Embryonic facial prominence (tissue), 1 donor: ENCODE results near the gene CAPG.
"Not testable (repeated sequence)": the region's sequence is repeated elsewhere in the genome, so short reads cannot be mapped to it uniquely, and the experiment has no call there.

Experiments
- DNase-seq: peaks from one replicate; pipeline ENCODE4 v3.0.0-alpha.2; 2016; ENCODE audit errors: extremely low spot score

Gene CAPG

DNA sequence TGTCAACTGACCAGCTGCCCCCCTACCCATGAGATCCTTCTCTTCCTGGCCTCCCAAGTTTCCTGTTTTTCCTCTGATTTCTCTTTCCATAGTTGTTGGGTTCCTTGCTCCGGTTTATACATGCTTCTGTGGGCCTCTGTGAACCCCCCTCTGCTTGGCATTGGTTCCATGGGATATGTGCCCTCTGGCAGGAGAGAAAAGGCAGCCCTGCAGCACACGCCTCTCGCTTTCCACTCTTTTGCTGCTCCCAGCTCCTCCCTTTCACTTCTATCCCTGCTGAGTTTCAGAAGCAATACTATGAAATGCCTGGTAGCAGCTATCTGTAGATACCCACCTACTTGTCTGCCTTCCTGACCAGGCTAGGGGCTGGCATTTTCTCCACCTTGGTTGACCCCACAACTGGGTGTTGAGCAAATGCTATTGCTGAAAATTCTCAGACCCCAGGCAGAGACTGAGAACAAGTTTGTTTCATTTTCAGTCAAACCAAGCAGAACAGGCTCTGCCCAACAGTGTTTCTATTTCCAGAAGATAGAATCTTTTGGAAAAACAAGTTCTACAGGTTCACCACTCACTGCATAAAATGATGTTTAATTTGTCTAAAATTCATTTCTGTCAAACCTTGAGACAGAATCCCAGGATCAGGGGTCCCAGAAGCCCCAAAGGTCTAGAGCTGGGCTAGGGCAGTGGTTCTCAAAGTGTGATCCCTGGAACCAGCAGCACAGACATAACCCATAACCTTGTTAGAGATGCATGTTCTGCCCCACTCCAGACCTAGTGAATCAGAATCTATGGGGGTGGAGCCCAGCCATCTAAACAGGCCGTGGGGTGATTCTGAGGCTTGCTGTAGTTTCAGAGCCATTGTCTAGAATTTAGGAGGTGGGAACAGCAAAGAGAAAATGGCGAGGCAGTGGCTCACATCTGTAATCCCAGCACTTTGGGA lies 13.4 kb downstream of the CAPG start:
- DNase-seq = no peak

DNA sequence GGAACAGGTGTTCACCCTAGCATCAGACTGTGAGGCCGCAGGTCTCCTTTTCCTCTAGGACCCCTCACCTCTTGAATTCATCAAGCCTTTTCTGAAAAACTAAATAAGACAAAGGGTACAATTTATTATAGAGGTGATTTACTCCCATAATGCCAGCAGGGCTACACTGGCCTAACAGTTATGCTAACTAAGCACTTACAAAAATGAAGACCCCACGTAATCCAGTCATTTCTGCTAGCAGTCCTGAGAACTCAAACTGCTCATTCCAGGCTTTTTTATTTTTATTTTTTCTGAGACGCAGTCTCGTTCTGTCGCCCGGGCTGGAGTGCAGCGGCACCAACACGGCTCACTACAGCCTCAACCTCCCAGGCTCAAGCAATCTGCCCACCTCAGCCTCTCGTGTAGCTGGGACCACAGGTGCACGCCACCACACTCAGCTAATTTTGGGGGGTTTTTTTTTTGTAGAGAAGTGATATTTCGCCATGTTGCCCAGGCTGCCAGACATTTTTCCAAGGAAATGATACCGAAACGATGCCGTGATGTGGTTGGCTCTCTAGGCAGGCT lies 14.2 kb downstream of the CAPG start:
- DNase-seq = no peak

DNA sequence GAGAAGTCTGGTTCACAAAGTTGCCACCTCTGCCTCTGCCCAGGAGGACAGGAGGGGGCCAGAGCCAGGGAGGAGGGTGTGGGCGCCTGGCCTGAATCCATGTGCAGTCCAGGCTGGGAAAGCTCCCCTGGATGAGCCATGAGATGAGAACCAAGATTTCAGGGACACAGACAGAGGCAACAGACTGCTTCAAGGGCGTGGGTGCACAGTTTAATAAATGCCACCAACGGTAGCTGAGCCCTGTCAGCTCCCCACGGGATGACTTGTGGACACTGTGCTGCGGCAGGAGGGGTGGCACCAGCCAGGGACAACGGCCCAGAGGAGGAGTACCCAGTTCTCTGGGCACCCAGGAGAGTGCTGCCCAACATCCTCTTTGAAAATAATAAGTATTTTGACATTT lies 15.2 kb downstream of the CAPG start:
- no peak for DNase-seq

DNA sequence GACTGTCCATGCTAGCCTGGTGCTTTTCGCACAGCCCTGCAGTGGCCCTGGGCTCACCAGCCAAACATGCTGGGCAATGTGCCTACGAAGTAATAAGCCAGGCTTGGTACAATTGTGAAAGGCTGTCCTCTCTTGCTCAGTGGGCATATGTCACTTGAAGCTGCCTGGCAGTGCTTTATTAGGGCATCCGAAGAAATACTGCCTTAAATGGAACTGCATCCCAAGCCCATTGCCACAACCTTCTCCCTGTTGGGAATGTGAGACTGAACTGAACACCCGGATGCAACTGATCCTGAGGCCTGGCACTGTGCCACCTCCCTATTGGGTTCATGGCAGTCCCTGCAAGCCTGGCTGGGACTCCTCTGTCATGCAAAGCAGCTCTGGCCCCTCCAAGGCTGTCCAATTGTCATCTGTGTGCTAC lies 15.9 kb downstream of the CAPG start:
- no peak for DNase-seq

DNA sequence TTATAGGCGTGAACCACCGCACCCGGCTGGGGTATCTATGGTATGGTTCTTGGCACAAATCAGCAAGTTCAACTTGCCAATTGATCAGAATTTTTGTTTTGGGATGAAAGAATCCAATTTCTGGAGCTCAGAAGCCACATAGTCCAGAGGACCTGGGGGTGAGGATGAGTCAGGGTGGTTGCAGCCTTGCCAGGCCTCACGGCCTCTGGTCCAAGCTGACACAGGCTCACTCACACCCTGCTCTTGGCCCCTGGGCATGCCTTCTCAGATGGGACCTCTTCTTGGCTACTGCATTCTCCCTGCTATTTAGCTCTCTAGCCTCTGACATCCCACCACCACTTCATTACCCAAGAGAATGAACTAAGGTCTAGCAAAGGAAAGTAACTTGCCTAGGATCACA lies 16.3 kb downstream of the CAPG start:
- no peak for DNase-seq

DNA sequence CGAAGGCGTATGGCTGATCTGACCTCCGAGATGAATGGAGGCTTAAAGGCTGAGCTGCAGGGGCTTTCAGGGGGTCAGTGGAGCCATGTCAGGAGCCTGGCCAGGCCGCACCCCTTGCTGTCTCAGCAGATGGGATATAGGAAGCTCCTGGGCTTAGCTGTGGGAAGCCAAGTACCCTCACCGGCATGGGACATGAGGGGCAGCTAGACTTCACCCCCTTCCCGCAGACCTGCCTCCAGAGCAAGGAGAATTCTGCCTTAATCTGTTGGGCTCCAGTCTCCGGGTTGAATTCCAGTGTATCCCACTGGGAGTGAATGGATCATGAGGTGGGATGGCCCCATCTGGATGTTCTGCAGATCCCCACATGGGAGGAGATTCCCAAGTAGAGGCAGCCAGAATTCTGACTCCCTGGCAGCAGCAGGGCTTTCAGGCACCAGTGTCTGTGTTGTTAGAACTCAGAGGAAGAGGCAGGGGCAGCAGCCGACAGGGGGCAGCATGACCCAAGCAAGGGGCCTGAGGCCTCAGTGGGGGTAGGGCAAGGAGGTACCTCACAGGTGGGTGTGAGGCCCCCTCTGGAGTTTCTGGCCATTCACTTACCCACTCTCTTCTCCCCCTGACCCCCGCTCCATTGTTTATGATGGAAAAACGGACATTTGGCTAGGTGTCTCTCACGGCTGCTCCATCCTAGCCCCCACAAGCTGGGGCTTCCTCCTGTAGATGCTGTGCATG lies 19.1 kb downstream of the CAPG start:
- no peak for DNase-seq

DNA sequence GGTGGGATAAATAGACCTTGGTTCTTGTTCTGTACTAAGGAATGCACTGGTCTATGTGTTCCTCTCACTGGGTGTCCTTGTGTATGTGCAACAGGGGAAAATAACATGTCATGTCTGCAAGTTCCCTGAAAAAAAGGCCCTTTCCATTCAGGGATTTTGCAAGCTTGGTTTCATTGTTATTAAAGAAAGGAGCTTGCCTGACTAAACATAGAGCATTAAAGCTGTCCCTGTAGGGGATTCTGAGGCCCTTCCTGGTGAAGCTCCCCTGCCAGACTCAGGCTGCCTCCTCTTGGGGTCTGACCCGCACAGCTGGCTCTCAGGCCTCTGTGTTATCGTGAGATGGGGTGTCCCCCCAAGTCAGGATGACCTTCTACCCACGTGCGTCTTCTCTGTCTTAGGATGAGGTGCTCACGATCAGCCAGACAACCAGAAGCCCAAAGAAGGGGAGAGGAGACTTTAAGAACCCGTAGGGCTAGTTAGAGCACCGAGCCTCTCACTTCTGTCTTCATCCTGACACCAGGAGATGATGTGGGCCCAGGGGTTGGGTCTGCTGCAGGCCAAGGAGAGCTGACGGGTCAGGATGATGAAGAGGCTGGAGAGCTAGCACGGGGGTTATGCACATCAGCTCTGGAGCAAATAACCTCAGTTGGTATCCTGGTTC lies 21.2 kb downstream of the CAPG start:
- DNase-seq = no peak

DNA sequence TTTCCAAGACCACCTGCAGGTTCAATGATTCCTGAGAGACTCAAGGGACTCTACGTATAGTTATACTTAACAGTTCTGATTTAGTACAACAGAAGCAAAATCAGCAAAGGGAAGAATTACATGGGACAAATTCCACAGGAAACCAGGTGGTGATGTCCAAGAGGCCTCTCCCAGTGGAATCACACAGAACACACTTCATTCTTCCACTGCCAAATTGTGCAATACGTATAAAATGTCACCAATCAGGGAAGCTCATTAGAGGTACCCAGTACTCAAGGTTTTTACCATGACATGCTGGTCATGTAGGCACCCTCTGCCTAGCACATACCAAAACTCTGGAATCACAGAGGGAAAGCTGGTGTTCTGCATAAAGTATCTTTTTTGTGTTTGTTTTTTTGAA lies 22.4 kb downstream of the CAPG start:
- no peak for DNase-seq

DNA sequence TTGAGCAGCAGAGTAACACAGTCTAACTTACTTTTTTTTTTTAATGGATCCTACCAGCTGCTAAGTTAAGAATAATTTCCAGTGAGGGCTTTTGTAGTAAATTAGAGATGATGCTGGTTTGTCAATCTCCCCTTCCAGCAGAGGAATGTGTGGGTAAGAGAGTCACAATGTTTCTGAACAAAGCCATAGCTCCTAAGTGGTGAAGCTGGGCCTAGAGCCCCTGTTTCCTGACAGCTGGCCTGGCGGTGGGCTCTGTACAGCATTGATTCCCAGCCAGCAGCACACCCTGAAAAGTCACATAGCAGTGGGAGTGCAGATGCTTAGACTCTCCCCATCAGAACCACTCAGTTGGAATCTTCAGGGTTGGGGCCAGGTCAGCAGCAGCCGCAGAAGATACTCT lies 24.4 kb downstream of the CAPG start:
- no peak for DNase-seq

DNA sequence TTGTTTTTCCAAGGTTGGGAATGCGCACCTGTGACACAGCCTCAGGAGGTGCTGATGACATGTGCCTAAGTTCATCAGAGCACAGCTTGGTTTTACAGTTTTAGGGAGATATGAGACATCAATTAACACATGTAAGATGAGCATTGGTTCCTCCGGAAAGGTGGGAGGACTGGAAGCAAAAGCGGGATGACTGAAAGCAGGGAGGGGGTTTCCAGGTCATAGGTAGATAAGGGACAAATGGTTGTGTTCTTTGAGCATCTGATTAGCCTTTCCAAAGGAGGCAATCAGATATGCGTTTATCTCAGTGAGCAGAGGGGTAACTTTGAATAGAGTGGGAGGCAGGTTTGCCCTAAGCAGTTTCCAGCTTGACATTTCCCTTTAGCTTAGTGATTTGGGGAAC lies 26.3 kb downstream of the CAPG start:
- DNase-seq = no peak

DNA sequence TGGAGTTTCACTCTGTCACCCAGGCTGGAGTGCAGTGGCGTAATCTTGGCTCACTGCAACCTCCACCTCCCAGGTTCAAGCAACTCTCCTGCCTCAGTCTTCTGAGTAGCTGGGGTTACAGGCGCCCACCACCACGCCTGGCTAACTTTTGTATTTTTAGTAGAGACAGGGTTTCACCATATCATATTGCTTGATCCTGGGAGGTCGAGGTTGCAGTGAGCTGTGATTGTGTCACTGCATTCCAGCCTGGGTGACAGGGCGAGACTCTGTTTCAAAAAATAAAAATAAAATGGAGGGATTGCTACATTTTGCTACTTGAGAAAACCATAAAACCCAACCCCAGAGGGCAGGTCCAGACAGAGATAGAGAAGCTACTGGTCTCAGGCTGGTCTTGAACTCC lies 27.0 kb downstream of the CAPG start:
- not testable (repeated sequence) for DNase-seq

DNA sequence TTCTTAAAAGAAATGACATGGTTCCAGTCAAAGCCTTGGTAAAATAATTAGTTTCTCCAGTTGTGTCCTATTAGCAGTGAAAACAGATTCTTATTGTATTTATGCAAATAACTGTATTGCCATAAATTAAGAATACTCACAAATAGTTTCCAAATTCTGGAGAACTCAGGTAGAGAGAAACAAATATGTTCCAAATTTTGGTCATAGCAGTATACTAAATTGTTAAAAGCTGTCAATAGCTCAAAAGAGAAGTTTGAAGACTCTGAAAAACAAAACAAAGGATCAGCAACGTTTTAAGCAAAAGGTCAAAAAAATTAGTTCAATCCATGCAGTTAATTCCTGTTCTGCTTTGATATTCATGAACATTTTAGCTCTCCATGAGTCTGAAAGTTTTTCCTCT lies 30.1 kb downstream of the CAPG start:
- no peak for DNase-seq

DNA sequence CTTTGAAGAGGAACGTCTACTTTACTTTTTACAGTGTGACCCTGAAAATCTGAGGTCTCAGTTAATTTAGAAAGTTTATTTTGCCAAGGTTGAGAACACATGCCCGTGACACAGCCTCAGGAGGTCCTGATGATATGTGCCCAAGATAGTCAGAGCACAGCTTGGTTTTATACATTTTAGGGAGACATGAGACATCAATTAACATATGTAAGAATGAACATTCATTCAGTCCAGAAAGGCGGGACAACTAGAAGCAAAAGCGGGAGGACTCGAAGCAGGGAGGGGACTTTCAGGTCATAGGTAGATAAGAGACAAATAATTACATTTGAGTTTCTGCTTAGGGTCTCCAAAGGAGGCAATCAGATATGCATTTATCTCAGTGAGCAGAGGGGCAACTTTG lies 31.9 kb downstream of the CAPG start:
- no peak for DNase-seq

DNA sequence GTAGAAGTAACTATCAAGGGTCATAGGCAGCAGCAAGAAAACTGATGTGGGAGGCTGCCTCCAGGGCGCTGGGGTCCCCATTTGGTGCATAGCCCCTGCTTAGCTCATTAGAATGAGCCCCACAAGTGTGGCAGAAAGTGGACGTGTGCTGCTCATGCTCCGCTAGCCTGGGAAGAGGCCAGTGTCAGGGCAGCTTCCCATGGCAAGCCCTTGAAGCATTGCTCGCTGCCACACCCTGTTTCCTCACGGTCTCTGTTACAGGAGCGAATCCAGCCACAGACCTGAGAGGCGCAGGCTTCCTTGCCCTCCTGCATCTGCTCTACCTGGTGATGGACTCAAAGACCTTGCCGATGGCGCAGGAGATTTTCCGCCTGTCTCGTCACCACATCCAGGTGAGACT lies 33.1 kb downstream of the CAPG start:
- DNase-seq = no peak

DNA sequence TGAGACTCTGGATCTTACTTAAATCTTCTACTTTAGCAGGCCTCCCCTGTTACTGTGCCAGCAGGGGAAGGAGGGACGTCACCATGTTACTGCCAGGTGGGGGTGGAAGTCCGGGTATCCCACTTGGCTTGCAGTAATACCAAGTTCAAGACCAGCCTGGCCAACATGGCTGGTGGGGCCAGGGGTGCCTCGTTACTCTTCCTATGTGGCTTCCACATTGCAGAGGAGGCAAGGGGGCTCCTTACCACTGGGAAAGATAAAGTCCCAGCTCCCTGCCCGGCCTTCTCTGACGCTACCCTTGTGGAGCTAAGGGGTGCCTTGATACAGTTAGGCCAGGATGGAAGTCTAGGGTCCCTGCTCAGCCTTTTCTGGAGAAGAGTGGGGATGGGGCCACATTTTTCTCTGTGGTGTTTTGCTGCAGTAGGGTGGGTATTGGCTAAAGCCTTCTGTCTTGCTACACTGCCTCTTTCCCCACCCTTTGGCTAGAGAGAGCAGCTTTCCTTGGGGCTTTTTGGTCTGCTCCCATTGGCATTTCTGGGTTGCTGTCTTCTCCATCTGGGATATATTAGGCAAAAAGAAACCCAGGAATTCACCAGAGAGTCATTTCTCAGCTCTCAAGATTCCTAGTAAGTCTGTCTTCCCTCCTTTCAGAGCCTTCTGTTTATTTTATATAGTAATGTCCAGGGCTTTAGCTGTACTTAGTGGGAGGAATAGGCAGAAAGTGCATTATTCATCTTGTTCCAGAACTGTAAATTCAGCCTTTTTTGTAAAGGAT lies 33.7 kb downstream of the CAPG start:
- no peak for DNase-seq

DNA sequence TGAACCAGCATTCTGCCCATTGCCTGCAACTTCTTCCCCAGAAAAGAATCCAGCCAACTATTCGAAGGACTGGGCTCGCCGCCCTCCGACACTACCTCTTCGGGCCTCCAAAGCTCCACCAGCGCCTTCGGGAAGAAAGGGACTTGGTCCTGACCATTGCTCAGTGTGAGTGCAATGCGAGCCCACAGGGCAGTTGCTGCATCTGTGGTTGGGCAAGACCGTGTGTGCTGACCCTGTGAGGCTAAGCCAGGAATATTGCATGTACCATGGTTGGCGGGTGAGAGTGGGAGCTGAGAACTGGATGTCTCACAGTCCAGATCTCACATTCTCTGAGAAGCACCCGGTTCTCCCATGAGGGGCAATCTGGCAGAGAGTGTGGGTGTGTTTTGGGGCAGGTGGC lies 39.1 kb downstream of the CAPG start:
- DNase-seq = no peak

DNA sequence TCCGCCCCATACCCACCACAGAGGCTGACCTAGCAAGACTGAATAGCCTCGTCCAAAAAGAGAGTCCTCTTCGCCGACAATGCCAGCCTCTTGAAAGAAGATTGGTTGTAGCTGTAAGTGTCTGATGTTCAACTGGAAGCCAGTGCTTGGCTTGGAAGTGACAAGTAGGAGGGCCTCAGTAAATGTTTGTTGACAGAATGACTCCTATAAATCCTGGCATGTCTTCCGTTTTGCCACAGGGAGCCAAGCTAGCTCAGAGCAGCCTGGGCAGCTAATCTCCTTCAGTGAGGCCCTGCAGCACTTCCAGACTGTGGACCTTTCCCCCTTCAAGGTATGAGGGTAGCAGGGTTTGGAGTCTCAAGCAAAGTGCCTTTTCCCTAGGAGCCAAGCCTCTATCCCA lies 40.7 kb downstream of the CAPG start:
- DNase-seq = no peak

DNA sequence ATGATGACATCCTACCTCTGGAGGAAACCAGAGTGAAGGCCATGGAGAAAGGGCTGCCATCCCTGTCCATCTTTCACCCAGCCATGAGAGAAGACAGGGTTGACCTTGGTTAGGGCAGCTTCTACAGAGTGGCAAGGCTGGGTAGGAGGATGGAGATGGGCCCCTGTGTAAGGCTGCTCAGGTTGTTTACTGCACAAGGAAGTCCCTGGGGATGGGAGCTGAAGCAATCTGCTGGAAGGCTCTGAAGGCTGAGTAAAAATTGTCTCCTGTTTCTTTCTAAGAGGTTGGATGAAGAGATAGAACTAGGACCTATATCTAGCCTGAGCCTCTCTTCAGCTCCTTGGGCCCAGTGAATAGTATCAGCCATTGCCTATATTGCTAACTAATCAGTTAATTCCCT lies 41.2 kb downstream of the CAPG start:
- no peak for DNase-seq

DNA sequence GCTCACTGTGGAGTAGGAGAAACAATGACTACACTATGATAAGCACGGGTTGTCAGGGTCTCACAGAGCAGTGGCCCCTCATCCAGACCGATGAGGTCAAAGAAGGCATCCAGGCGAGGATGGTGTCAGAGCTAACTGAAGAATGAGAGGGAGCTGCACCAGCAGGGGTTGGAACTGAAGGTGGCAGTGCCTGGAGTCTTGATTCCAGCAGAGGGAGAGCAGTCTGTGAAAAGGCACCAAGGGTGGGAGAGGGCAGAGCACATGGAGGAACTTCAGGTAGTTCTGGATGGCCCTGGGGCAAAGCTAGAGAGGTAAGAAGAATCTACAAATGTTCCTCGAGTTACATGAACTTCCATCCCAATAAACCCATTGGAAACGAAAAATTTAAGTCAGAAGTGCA lies 43.0 kb downstream of the CAPG start:
- no peak for DNase-seq

DNA sequence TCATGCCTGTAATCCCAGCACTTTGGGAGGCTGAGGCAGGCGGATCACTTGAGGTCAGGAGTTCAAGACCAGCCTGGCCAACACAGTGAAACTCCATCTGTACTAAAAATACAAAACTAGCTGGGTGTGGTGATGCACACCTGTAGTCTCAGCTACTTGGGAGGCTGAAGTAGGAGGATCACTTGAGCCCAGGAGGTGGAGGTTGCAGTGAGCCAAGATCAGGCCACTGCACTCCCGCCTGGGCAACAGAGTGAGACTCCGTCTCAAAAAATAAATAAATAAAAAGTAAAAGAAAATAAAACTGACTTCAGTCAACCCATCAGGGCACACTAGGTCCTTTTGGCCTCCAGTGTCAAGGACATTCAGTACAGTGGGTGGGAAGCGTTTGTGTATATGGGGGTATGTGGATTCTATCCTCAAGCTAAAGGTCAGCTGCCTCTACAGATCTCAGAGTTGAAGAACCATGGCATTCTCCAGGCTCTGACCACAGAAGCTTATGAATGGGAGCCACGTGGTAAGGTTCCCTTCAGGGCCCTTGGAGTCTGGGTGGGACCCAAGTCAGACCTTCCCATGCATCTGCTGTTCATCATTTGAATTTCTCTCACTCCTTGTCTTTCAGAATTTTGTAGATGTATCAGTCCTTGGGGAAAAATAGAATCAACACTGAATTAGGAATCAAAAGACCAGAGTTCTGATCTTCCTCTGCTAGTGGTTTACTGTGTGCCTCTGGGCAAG lies 47.3 kb downstream of the CAPG start:
- not testable (repeated sequence) for DNase-seq

DNA sequence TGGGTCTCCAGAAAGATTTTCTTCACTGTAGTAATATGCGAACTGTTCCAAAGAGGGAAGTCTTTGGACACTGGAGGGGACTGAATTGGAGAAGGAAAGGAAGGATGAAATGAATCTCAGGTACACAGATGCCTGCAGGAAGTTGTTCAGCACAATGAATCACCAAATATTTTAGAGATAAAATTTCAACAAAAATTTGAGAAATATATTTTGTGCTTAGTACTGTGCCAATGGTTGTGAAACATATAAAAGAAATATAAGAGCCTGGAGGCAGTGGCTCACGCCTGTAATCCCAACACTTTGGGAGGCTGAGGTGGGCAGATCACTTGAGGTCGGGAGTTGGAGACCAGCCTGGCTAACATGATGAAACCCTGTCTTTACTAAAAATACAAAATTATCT lies 52.4 kb downstream of the CAPG start:
- no peak for DNase-seq
